ENCODE data around the gene NFE2L3. TPM values are rescaled to one million over a fixed set of nuclear protein-coding genes. Genes with fewer than 3 reads are reported as not detected.
"Not testable (repeated sequence)": the region's sequence is repeated elsewhere in the genome, so short reads cannot be mapped to it uniquely, and the experiment has no call there.

The NFE2L3 gene
- polyA plus RNA-seq, 1 donor = 16.0 TPM

- H3K27ac ChIP-seq (ENCODE audit: low read length) = no peak overlapping the region
- no peak overlapping the region for H3K4me3 ChIP-seq (ENCODE audit: low read length)
- WGBS (ENCODE audit: insufficient coverage, low lambda C conversion rate) = 60% methylated on average over 1 of the region's 1 CpG
- no peak for DNase-seq
- H3K27me3 ChIP-seq (ENCODE audit: control insufficient read depth, insufficient read depth, low read length) = no peaks in the 10 kb centered on the region
- H3K36me3 ChIP-seq (ENCODE audit: control insufficient read depth, insufficient read depth, low read length) = peaks cover 83% of the 10 kb centered on the region
- H3K9me3 ChIP-seq (ENCODE audit: control insufficient read depth, low read depth, low read length) = no peaks in the 10 kb centered on the region
- H3K4me1 ChIP-seq (ENCODE audit: control insufficient read depth, insufficient read depth, low read length) = peaks cover 33% of the 10 kb centered on the region
Observed at GRCh38 chr7:26191974-26192479, 40.0 kb downstream of the NFE2L3 start.

DNA sequence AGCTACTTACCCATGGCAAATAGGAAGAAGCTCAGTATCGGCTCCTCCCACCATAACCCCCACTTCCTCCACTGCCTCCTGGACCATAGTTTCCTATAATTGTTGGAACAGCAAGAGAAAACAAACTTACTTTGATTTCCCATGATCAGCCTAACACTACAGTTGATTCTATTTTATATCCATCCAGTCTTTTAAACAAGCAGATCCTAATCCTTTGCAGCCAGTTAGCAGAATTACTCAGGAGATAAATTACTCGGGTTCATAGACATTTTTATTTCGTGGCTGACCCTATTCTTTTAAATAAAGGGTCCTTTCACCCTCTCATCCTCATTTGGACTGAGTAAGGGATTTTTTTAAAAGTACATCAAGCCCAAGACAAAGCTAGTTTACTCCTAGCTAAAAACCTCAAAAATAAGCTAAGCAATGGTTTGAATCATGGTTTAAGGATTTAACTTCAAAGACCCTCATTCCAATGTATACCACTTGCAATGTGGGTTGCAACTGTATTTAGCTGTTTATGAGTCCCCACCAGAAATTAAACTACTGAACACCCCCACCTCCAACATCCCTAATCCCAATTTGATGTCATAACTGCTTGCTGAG lies 40.6 kb downstream of the NFE2L3 start:
- H3K4me1 ChIP-seq (ENCODE audit: control insufficient read depth, insufficient read depth, low read length) = peaks cover 37% of the 10 kb centered on the region
- no peak overlapping the region for H3K27ac ChIP-seq (ENCODE audit: low read length)
- peaks cover 88% of the 10 kb centered on the region for H3K36me3 ChIP-seq (ENCODE audit: control insufficient read depth, insufficient read depth, low read length)
- H3K4me3 ChIP-seq (ENCODE audit: low read length) = no peak overlapping the region
- no peaks in the 10 kb centered on the region for H3K9me3 ChIP-seq (ENCODE audit: control insufficient read depth, low read depth, low read length)
- WGBS (ENCODE audit: insufficient coverage, low lambda C conversion rate) = 75% methylated on average over 3 of the region's 3 CpGs
- no peaks in the 10 kb centered on the region for H3K27me3 ChIP-seq (ENCODE audit: control insufficient read depth, insufficient read depth, low read length)
- no peak for DNase-seq

- Histone ChIP-seq H3K4me1 (ENCODE audit: control insufficient read depth, insufficient read depth, low read length) (peaks cover 37% of the 10 kb centered on the region), H3K27me3 (ENCODE audit: control insufficient read depth, insufficient read depth, low read length) (no peaks in the 10 kb centered on the region), H3K4me3 (ENCODE audit: low read length) (no peak overlapping the region), H3K36me3 (ENCODE audit: control insufficient read depth, insufficient read depth, low read length) (peaks cover 80% of the 10 kb centered on the region), H3K9me3 (ENCODE audit: control insufficient read depth, low read depth, low read length) (no peaks in the 10 kb centered on the region), H3K27ac (ENCODE audit: low read length) (no peak overlapping the region)
- no peak for DNase-seq
- WGBS (ENCODE audit: insufficient coverage, low lambda C conversion rate) = 0% methylated on average over 1 of the region's 8 CpGs
Observed at GRCh38 chr7:26193432-26194207, 41.6 kb downstream of the NFE2L3 start.

DNA sequence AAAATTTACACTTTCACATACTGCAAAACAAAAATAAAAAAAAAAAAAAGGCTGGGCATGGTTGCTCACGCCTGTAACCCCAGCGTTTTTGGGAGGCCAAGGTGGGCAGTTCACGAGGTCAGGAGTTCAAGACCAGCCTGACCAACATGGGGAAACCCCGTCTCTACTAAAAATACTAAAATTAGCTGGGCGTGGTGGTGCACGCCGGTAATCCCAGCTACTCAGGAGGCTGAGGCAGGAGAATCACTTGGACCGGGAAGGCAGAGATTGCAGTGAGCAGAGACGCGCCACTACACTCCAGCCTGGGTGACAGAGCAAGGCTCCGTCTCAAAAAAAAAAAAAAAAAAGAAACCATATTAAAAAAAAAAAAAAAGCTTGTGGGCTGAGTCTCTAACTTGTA lies 42.8 kb downstream of the NFE2L3 start:
- H3K9me3 ChIP-seq (ENCODE audit: control insufficient read depth, low read depth, low read length); H3K27ac ChIP-seq (ENCODE audit: low read length); DNase-seq; H3K4me3 ChIP-seq (ENCODE audit: low read length); H3K27me3 ChIP-seq (ENCODE audit: control insufficient read depth, insufficient read depth, low read length): not testable (repeated sequence)
- Histone ChIP-seq H3K4me1 (ENCODE audit: control insufficient read depth, insufficient read depth, low read length) (peaks cover 37% of the 10 kb centered on the region), H3K36me3 (ENCODE audit: control insufficient read depth, insufficient read depth, low read length) (peaks cover 69% of the 10 kb centered on the region)
- whole genome bisulfite sequencing (ENCODE audit: insufficient coverage, low lambda C conversion rate) = no CpG with 5 or more reads among the region's 11 CpGs

- Histone ChIP-seq H3K9me3 (ENCODE audit: control insufficient read depth, low read depth, low read length) (no peaks in the 10 kb centered on the region), H3K36me3 (ENCODE audit: control insufficient read depth, insufficient read depth, low read length) (peaks cover 68% of the 10 kb centered on the region), H3K27ac (ENCODE audit: low read length) (no peak overlapping the region), H3K4me3 (ENCODE audit: low read length) (no peak overlapping the region), H3K27me3 (ENCODE audit: control insufficient read depth, insufficient read depth, low read length) (no peaks in the 10 kb centered on the region), H3K4me1 (ENCODE audit: control insufficient read depth, insufficient read depth, low read length) (peaks cover 37% of the 10 kb centered on the region)
- DNase-seq = no peak
- 79% methylated on average over 3 of the region's 5 CpGs for WGBS (ENCODE audit: insufficient coverage, low lambda C conversion rate)
Observed at GRCh38 chr7:26195182-26195581, 43.2 kb downstream of the NFE2L3 start.

DNA sequence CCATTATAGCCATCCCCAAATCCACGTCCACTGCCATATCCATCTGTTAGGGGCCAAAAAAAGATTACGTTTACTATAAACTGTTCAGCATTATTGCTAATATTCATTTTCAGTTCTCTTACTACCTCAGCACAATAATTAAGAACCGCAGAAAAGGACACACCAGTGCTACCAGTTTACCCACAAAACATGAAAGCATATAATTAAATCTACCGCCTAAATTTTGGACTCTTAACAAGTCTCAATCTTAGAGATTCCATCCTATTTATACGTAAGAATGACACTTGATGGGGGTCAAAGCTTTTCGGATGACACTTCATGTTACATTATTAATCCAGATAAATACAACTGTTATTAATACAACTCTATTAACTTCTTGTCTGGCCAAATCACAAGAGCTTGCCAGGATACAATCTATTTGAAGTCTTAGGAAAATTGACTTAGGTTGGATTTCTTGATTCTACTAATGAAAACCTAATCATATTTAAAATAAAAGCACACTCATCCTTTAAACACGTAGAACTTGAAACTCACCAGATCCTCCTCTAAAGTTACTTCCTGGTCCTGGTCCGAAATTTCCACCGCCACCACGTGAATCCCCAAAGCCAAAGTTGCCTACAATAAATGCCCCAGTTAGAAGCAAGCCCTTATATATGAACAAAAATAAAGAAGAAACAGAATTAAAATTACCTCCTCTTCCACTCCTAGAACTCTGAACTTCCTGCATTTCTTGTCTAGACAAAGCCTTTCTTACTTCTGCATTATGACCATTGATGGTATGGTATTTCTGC lies 44.1 kb downstream of the NFE2L3 start:
- no peaks in the 10 kb centered on the region for H3K27me3 ChIP-seq (ENCODE audit: control insufficient read depth, insufficient read depth, low read length)
- no peaks in the 10 kb centered on the region for H3K9me3 ChIP-seq (ENCODE audit: control insufficient read depth, low read depth, low read length)
- 36% methylated on average over 3 of the region's 10 CpGs for WGBS (ENCODE audit: insufficient coverage, low lambda C conversion rate)
- no peak for DNase-seq
- no peak overlapping the region for H3K27ac ChIP-seq (ENCODE audit: low read length)
- no peak overlapping the region for H3K4me3 ChIP-seq (ENCODE audit: low read length)
- H3K36me3 ChIP-seq (ENCODE audit: control insufficient read depth, insufficient read depth, low read length) = peaks cover 60% of the 10 kb centered on the region
- H3K4me1 ChIP-seq (ENCODE audit: control insufficient read depth, insufficient read depth, low read length) = peaks cover 37% of the 10 kb centered on the region

GRCh38 chr7:26197153-26198115 lies 45.4 kb downstream of the NFE2L3 start:
- 6% methylated on average over 5 of the region's 5 CpGs for WGBS (ENCODE audit: insufficient coverage, low lambda C conversion rate)
- no peak for DNase-seq
- H3K27me3 ChIP-seq (ENCODE audit: control insufficient read depth, insufficient read depth, low read length) = no peaks in the 10 kb centered on the region
- peak overlapping the region; percentile 95 for H3K27ac ChIP-seq (ENCODE audit: low read length)
- H3K4me3 ChIP-seq (ENCODE audit: low read length) = peak overlapping the region; percentile 78
- peaks cover 35% of the 10 kb centered on the region for H3K4me1 ChIP-seq (ENCODE audit: control insufficient read depth, insufficient read depth, low read length)
- H3K9me3 ChIP-seq (ENCODE audit: control insufficient read depth, low read depth, low read length) = no peaks in the 10 kb centered on the region
- peaks cover 50% of the 10 kb centered on the region for H3K36me3 ChIP-seq (ENCODE audit: control insufficient read depth, insufficient read depth, low read length)

DNA sequence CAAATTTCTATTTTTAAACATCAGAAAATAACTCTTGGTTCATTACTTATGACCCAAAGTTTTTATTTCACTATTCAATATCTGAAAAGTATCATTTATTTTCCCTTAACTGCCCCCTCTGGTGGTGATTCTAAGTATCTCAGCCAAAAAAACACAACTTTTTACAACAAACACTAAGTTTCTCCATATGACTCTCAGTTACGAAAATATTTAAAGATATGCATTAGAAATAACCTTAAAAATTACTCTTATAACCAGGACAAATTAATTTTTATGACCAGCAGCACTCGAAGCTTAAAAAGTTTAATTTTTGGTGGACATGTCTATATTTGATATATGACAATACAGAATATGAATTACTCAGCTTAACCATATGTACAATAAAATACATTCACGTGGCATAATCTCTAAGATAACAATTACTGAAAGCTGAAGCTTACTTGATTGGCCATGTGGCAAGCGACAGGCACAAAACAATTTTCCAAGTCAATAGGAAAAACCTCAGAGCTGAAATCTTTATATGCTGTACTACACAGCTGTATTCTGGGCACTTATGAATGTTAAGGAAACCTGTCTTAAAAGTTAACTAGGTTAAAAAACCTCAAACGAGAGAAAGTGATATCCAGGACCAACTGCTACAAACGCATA lies 46.3 kb downstream of the NFE2L3 start:
- Histone ChIP-seq H3K4me3 (ENCODE audit: low read length) (peak overlapping the region; percentile 78), H3K27ac (ENCODE audit: low read length) (peak overlapping the region; percentile 95), H3K4me1 (ENCODE audit: control insufficient read depth, insufficient read depth, low read length) (peaks cover 34% of the 10 kb centered on the region), H3K27me3 (ENCODE audit: control insufficient read depth, insufficient read depth, low read length) (no peaks in the 10 kb centered on the region), H3K9me3 (ENCODE audit: control insufficient read depth, low read depth, low read length) (no peaks in the 10 kb centered on the region), H3K36me3 (ENCODE audit: control insufficient read depth, insufficient read depth, low read length) (peaks cover 43% of the 10 kb centered on the region)
- WGBS (ENCODE audit: insufficient coverage, low lambda C conversion rate) = no CpG with 5 or more reads among the region's 6 CpGs
- peak in 1 of 2 donors; percentile 53 for DNase-seq

DNA sequence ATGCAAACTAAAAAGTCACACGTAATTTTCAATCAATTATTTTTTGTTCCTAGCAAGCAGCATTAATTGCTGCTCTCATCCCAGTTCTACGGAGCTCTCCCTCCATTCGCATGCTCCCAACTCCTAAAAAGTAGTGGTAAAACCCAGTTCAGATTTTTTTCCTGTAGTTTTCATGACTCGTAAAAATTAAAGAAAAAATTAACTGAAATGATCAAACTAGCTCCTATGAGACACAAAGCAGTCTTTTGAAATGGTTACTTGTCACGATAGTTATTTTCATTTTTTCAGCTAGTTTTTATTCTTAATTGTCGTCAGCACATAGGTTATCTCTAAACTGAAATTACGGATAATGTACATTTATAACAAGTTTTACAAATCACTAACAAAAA lies 46.8 kb downstream of the NFE2L3 start:
- WGBS (ENCODE audit: insufficient coverage, low lambda C conversion rate) = 0% methylated on average over 1 of the region's 7 CpGs
- Histone ChIP-seq H3K36me3 (ENCODE audit: control insufficient read depth, insufficient read depth, low read length) (peaks cover 38% of the 10 kb centered on the region), H3K4me3 (ENCODE audit: low read length) (peak overlapping the region; percentile 78), H3K27ac (ENCODE audit: low read length) (peak overlapping the region; percentile 95), H3K9me3 (ENCODE audit: control insufficient read depth, low read depth, low read length) (no peaks in the 10 kb centered on the region), H3K27me3 (ENCODE audit: control insufficient read depth, insufficient read depth, low read length) (no peaks in the 10 kb centered on the region), H3K4me1 (ENCODE audit: control insufficient read depth, insufficient read depth, low read length) (peaks cover 29% of the 10 kb centered on the region)
- DNase-seq = no peak

Measured in large intestine (tissue), 3 donors.